ENCODE results near the gene SOX13. TPM values are rescaled to one million over a fixed set of nuclear protein-coding genes. Genes with fewer than 3 reads are reported as not detected.
"Not testable (repeated sequence)": the region's sequence is repeated elsewhere in the genome, so short reads cannot be mapped to it uniquely, and the experiment has no call there.

SOX13 gene
- total RNA-seq, 1 donor from 2014 or later = 0.71 TPM

GRCh38 chr1:204093781-204094180 is 20.9 kb downstream of the SOX13 start:
- Mint-ChIP-seq H3K9me3 (no peaks in the 10 kb centered on the region), H3K4me1 (ENCODE audit: low read depth) (peaks cover 3% of the 10 kb centered on the region), H3K36me3 (ENCODE audit: low read depth) (no peaks in the 10 kb centered on the region), H3K27ac (no peak overlapping the region), H3K4me3 (ENCODE audit: low read depth) (no peak overlapping the region), H3K27me3 (ENCODE audit: low read depth) (peaks cover 4% of the 10 kb centered on the region)
- no peak for DNase-seq (ENCODE audit: low spot score)
- intact Hi-C loops (cut with micrococcal nuclease) = no loop called here

DNA sequence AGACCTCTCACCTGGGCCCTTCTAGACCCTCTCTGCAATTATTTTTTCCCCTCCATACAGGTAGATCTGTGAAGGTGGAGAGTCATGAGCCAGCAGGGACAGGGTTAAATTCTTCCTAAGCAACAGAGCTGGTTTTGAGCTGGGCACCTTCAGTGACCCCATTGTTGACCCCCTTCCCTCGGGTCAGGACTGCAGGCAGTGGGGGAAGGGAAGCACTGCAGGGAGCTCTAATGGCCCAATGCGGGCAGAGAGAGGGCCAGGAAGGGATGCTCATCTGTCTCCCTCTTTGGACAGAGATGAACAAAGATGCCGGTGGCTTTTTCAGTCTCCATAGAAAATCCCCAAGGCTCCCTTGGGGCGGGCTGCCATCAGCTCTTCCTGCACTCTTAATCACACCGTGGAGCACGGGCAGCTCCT is 21.4 kb downstream of the SOX13 start:
- Mint-ChIP-seq H3K27ac (no peak overlapping the region), H3K36me3 (ENCODE audit: low read depth) (no peaks in the 10 kb centered on the region), H3K4me3 (ENCODE audit: low read depth) (no peak overlapping the region), H3K27me3 (ENCODE audit: low read depth) (peaks cover 4% of the 10 kb centered on the region), H3K4me1 (ENCODE audit: low read depth) (peaks cover 3% of the 10 kb centered on the region), H3K9me3 (no peaks in the 10 kb centered on the region)
- intact Hi-C loops (cut with micrococcal nuclease) = no loop called here
- DNase-seq (ENCODE audit: low spot score) = no peak

GRCh38 chr1:204094856-204095634 is 22.1 kb downstream of the SOX13 start:
- Mint-ChIP-seq H3K4me3 (ENCODE audit: low read depth) (no peak overlapping the region), H3K9me3 (no peaks in the 10 kb centered on the region), H3K4me1 (ENCODE audit: low read depth) (peaks cover 3% of the 10 kb centered on the region), H3K36me3 (ENCODE audit: low read depth) (no peaks in the 10 kb centered on the region), H3K27ac (no peak overlapping the region), H3K27me3 (ENCODE audit: low read depth) (peaks cover 4% of the 10 kb centered on the region)
- DNase-seq (ENCODE audit: low spot score) = no peak
- intact Hi-C loops (cut with micrococcal nuclease) = no loop called here

DNA sequence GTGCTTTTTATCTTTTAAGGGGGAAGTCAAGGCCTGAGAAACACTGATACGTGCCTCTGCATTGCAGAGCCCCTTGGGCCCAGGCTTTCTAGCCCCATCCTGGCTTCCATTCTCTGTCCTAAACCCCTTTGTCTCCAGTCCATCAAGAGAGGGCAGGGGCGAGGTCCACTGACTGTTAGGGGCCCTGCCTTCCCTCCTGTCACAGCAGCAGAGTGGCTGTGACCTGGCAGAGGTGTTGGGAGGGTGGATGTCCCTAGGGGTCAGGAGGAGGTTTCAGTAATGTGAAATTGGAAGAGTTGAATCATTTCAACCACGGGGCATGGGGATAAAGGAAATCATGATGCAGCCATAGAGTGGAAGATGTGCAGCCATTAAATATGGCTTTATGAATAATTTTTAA is 24.0 kb downstream of the SOX13 start:
- Mint-ChIP-seq H3K27ac (no peak overlapping the region), H3K9me3 (no peaks in the 10 kb centered on the region), H3K27me3 (ENCODE audit: low read depth) (peaks cover 6% of the 10 kb centered on the region), H3K4me1 (ENCODE audit: low read depth) (peaks cover 3% of the 10 kb centered on the region), H3K36me3 (ENCODE audit: low read depth) (no peaks in the 10 kb centered on the region), H3K4me3 (ENCODE audit: low read depth) (no peak overlapping the region)
- DNase-seq (ENCODE audit: low spot score) = no peak
- intact Hi-C loops (cut with micrococcal nuclease) = no loop called here

DNA sequence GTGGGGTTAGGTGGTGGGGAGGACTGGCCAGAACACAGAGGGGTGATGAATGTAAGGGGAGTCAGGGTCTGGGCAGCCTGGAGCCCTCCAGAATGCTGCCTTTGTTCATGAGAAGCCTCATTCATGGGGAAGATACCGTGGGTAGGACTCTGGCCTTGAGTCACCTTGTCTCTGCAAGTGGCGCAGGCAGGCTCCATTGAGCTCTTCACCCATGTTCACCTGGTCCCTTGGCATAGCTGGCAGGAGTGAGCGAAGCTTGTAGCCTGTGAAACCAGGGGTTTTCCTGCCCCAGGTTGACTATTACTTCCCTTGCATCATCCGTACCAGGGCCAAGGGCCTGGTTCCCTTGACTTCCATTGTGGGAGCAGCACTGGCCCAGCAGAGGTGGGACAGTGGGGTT is 25.8 kb downstream of the SOX13 start:
- H3K27me3 Mint-ChIP-seq (ENCODE audit: low read depth) = peaks cover 6% of the 10 kb centered on the region
- no peak overlapping the region for H3K4me3 Mint-ChIP-seq (ENCODE audit: low read depth)
- no peak for DNase-seq (ENCODE audit: low spot score)
- H3K4me1 Mint-ChIP-seq (ENCODE audit: low read depth) = peaks cover 17% of the 10 kb centered on the region
- H3K36me3 Mint-ChIP-seq (ENCODE audit: low read depth) = no peaks in the 10 kb centered on the region
- H3K9me3 Mint-ChIP-seq = no peaks in the 10 kb centered on the region
- intact Hi-C loops (cut with micrococcal nuclease) = no loop called here
- no peak overlapping the region for H3K27ac Mint-ChIP-seq

GRCh38 chr1:204099754-204100153 is 26.8 kb downstream of the SOX13 start:
- H3K4me3 Mint-ChIP-seq (ENCODE audit: low read depth); H3K9me3 Mint-ChIP-seq; H3K36me3 Mint-ChIP-seq (ENCODE audit: low read depth); H3K27me3 Mint-ChIP-seq (ENCODE audit: low read depth); H3K27ac Mint-ChIP-seq; DNase-seq (ENCODE audit: low spot score); intact Hi-C loops (cut with micrococcal nuclease): not testable (repeated sequence)
- peaks cover 24% of the 10 kb centered on the region for H3K4me1 Mint-ChIP-seq (ENCODE audit: low read depth)

GRCh38 chr1:204102029-204102611 is 29.2 kb downstream of the SOX13 start:
- DNase-seq (ENCODE audit: low spot score) = no peak
- peak overlapping the region; percentile 55 for H3K27ac Mint-ChIP-seq
- H3K4me3 Mint-ChIP-seq (ENCODE audit: low read depth) = peak overlapping the region; percentile 17
- peaks cover 1% of the 10 kb centered on the region for H3K27me3 Mint-ChIP-seq (ENCODE audit: low read depth)
- intact Hi-C loops (cut with micrococcal nuclease) = no loop called here
- peaks cover 25% of the 10 kb centered on the region for H3K4me1 Mint-ChIP-seq (ENCODE audit: low read depth)
- H3K9me3 Mint-ChIP-seq = no peaks in the 10 kb centered on the region
- no peaks in the 10 kb centered on the region for H3K36me3 Mint-ChIP-seq (ENCODE audit: low read depth)

- Mint-ChIP-seq H3K9me3 (no peaks in the 10 kb centered on the region), H3K27me3 (ENCODE audit: low read depth) (peaks cover 1% of the 10 kb centered on the region), H3K36me3 (ENCODE audit: low read depth) (no peaks in the 10 kb centered on the region), H3K4me1 (ENCODE audit: low read depth) (peaks cover 25% of the 10 kb centered on the region), H3K27ac (peak overlapping the region; percentile 55), H3K4me3 (ENCODE audit: low read depth) (no peak overlapping the region)
- no peak for DNase-seq (ENCODE audit: low spot score)
- intact Hi-C loops (cut with micrococcal nuclease) = no loop called here
Measured at GRCh38 chr1:204102739-204103430, 30.0 kb downstream of the SOX13 start.

DNA sequence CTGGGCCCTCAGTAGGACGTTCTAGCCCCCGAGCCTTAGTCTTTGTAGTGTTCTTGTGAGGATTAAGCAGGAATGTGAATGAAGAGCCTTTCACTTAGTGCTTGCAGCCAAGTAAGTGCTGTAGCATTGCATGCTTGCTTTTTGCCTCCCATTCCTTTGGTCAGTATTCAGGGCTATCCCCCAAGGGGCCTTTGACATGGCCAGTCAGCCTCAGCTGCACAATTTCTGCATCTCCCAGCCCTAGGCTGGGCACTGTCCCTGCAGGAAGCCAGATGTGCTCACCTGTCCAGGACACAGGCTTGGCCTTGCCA is 30.5 kb downstream of the SOX13 start:
- Mint-ChIP-seq H3K36me3 (ENCODE audit: low read depth) (no peaks in the 10 kb centered on the region), H3K4me1 (ENCODE audit: low read depth) (peaks cover 25% of the 10 kb centered on the region), H3K27me3 (ENCODE audit: low read depth) (peaks cover 1% of the 10 kb centered on the region), H3K9me3 (no peaks in the 10 kb centered on the region), H3K4me3 (ENCODE audit: low read depth) (no peak overlapping the region), H3K27ac (no peak overlapping the region)
- intact Hi-C loops (cut with micrococcal nuclease) = no loop called here
- DNase-seq (ENCODE audit: low spot score) = no peak

DNA sequence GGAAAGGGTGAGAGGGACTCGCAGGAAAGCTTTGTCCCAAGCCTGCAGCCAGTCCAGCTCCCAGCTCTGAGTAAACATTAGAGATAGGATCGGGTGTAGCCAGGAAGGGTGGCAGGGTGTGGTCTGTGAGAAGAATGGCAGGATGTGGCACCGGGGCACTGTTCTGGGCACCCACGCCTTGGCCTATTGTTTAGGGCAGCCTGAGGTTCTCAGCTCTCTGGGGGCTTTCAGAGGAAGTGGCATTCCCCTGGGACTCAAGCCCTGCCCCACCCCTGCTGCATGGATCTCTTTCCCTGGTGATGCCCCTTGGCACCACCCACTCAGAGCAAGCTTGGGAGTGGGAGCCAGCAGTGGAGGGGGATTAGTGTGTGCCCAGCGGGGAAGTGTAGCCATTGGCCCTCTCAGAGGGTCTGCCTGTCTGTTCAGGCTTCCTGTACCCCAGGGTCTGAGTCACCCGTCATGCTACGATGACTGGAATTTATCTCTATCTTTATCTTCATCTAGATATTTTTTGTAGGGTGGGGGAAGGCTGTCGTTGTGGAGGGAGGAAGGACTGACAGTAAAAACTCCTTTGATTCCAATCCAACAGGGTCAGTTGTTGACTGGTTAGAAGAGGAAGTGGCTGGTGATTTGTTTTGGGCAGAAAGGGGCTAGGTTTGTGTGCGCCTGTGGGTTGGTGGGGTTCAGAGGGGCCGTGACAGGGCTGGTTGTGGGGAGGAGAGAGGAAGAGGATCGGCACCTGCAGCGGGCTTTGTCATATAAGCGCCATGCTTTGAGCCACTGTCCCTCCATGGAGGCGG is 31.6 kb downstream of the SOX13 start:
- Mint-ChIP-seq H3K9me3 (no peaks in the 10 kb centered on the region), H3K36me3 (ENCODE audit: low read depth) (no peaks in the 10 kb centered on the region), H3K27me3 (ENCODE audit: low read depth) (peaks cover 3% of the 10 kb centered on the region), H3K4me1 (ENCODE audit: low read depth) (peaks cover 25% of the 10 kb centered on the region), H3K27ac (peak overlapping the region; percentile 76), H3K4me3 (ENCODE audit: low read depth) (no peak overlapping the region)
- intact Hi-C loops (cut with micrococcal nuclease) = no loop called here
- DNase-seq (ENCODE audit: low spot score) = no peak

GRCh38 chr1:204105131-204105515 is 32.2 kb downstream of the SOX13 start:
- H3K4me3 Mint-ChIP-seq (ENCODE audit: low read depth) = no peak overlapping the region

GRCh38 chr1:204106825-204107224 is 33.9 kb downstream of the SOX13 start:
- Mint-ChIP-seq H3K36me3 (ENCODE audit: low read depth) (no peaks in the 10 kb centered on the region), H3K4me3 (ENCODE audit: low read depth) (no peak overlapping the region), H3K27ac (no peak overlapping the region), H3K27me3 (ENCODE audit: low read depth) (peaks cover 1% of the 10 kb centered on the region), H3K4me1 (ENCODE audit: low read depth) (peaks cover 25% of the 10 kb centered on the region), H3K9me3 (no peaks in the 10 kb centered on the region)
- no peak for DNase-seq (ENCODE audit: low spot score)
- intact Hi-C loops (cut with micrococcal nuclease) = no loop called here

More at GRCh38 chr1:204105131-204105515, 32.2 kb downstream of the SOX13 start:
- intact Hi-C loops (cut with micrococcal nuclease) = no loop called here
- DNase-seq (ENCODE audit: low spot score) = no peak
- Mint-ChIP-seq H3K9me3 (no peaks in the 10 kb centered on the region), H3K27me3 (ENCODE audit: low read depth) (peaks cover 3% of the 10 kb centered on the region), H3K4me1 (ENCODE audit: low read depth) (peaks cover 25% of the 10 kb centered on the region), H3K36me3 (ENCODE audit: low read depth) (no peaks in the 10 kb centered on the region), H3K27ac (peak overlapping the region; percentile 76)
